AG04450 (cell line): ENCODE measurements around the gene CLPSL1. TPM values are rescaled to one million over a fixed set of nuclear protein-coding genes. Genes with fewer than 3 reads are reported as not detected.

Source experiments
- CTCF ChIA-PET: fragments of 300-600, 350-600 bp; formaldehyde crosslinking; extraction: SDS; loops from one replicate; lab custom pipeline; 2022; ENCODE audit warnings: antibody characterized with exemption, inconsistent platforms; lab: Charles Lee
- POLR2A ChIA-PET: fragments of 350-600 bp; formaldehyde crosslinking; extraction: SDS; loops from one replicate; lab custom pipeline; 2021; ENCODE audit warnings: antibody characterized with exemption, inconsistent platforms; lab: Yijun Ruan, JAX
- DNase-seq: peaks from one replicate; pipeline ENCODE4 v3.0.0-alpha.2; 2011; ENCODE audit warnings: low read depth, low spot score
- H3K27ac ChIP-seq: one replicate; pipeline ENCODE4 v1.5.1; 2012; ENCODE audit warnings: low read depth, low read length, control low read depth
- H3K27me3 ChIP-seq: one replicate; pipeline ENCODE4 v1.6.0; 2012; ENCODE audit warnings: low read length; ENCODE audit not compliant: control insufficient read depth, insufficient read depth
- H3K4me3 ChIP-seq: 2 replicates; pipeline ENCODE4 v1.5.1; 2011; ENCODE audit warnings: mild to moderate bottlenecking, low read depth, low read length, control low read depth
- H3K9me3 ChIP-seq: 2 replicates; pipeline ENCODE4 v1.5.1; 2012; ENCODE audit warnings: low read length; ENCODE audit not compliant: control insufficient read depth, insufficient read depth
- CTCF ChIP-seq: IDR thresholded peaks from 2 replicates; pipeline ENCODE4 v1.5.1; 2011; ENCODE audit warnings: low read depth, low read length, control low read depth, inconsistent platforms
- polyA plus RNA-seq: library from polyadenylated mRNA; depleted of rRNA; stranded (reverse); fragments of >200 nt; gene quantifications from 2 replicates; pipeline ENCODE4 v1.2.3, GENCODE V29; 2011

Gene CLPSL1
- polyA plus RNA-seq, 1 experiment = not detected

- POLR2A ChIA-PET = no interaction called here
- no peak for TF ChIP-seq CTCF
- Histone ChIP-seq H3K9me3 (peaks cover 3% of the 10 kb centered on the region; the same call in 1 of the 2 replicates), H3K27ac (no peak overlapping the region), H3K4me3 (no peak overlapping the region), H3K27me3 (peaks cover 35% of the 10 kb centered on the region)
- CTCF ChIA-PET = no interaction called here
- no peak for DNase-seq
Observed at GRCh38 chr6:35778437-35778836, 2.4 kb upstream of the CLPSL1 start.

- H3K9me3 ChIP-seq = no peaks in the 10 kb centered on the region; the same call in 1 of the 2 replicates
Observed at GRCh38 chr6:35781290-35781689, 471 bp downstream of the CLPSL1 start.

GRCh38 chr6:35782424-35782823 is 1.6 kb downstream of the CLPSL1 start:
- Histone ChIP-seq H3K9me3 (peaks cover 8% of the 10 kb centered on the region; the same call in 1 of the 2 replicates), H3K27me3 (peaks cover 38% of the 10 kb centered on the region), H3K4me3 (no peak overlapping the region), H3K27ac (no peak overlapping the region)
- DNase-seq = no peak
- no peak for TF ChIP-seq CTCF
- ChIA-PET CTCF (no interaction called here), POLR2A (interaction anchor here (0.5 kb wide), 1 partner anchor 13 kb away, joined by 3 read pairs; no protein-coding TSS in a partner anchor)

More at GRCh38 chr6:35781290-35781689, 471 bp downstream of the CLPSL1 start:
- TF ChIP-seq CTCF = no peak
- H3K27ac ChIP-seq = no peak overlapping the region
- POLR2A ChIA-PET = no interaction called here
- DNase-seq = no peak
- H3K4me3 ChIP-seq = no peak overlapping the region
- CTCF ChIA-PET = no interaction called here
- peaks cover 35% of the 10 kb centered on the region for H3K27me3 ChIP-seq

- TF ChIP-seq CTCF = no peak
- ChIA-PET POLR2A (interaction anchor here (0.7 kb wide), 1 partner anchor 376 kb away, joined by 10 read pairs; no protein-coding TSS in a partner anchor), CTCF (no interaction called here)
- Histone ChIP-seq H3K9me3 (peaks cover 11% of the 10 kb centered on the region; the same call in 1 of the 2 replicates), H3K27me3 (peaks cover 47% of the 10 kb centered on the region), H3K4me3 (no peak overlapping the region), H3K27ac (no peak overlapping the region)
- DNase-seq = no peak
Observed at GRCh38 chr6:35784200-35784599, 3.4 kb downstream of the CLPSL1 start.

- no peak for TF ChIP-seq CTCF
- Histone ChIP-seq H3K4me3 (no peak overlapping the region), H3K9me3 (peaks cover 11% of the 10 kb centered on the region; the same call in 1 of the 2 replicates), H3K27ac (no peak overlapping the region), H3K27me3 (peaks cover 54% of the 10 kb centered on the region)
- CTCF ChIA-PET = no interaction called here
- no peak for DNase-seq
- POLR2A ChIA-PET = interaction anchor here (2.5 kb wide), 1 partner anchor 11 kb away, joined by 20 read pairs; the partner anchor contains the start of gene CLPS
Observed at GRCh38 chr6:35786272-35786671, 5.5 kb downstream of the CLPSL1 start.
